Fibroblast of the aortic adventitia (primary cell): ENCODE measurements around the gene SEMA7A. TPM values are rescaled to one million over a fixed set of nuclear protein-coding genes. Genes with fewer than 3 reads are reported as not detected.

Experiments
- DNase-seq: peaks from one replicate; pipeline ENCODE4 v3.0.0-alpha.2; 2010; ENCODE audit warnings: low read depth
- H3K4me3 ChIP-seq: 2 replicates; pipeline ENCODE4 v1.5.1; 2011; ENCODE audit warnings: low read depth, mild to moderate bottlenecking, control low read depth, low read length, moderate library complexity
- CTCF ChIP-seq: IDR thresholded peaks from 2 replicates; pipeline ENCODE4 v1.5.1; 2011; ENCODE audit warnings: mild to moderate bottlenecking, low read length, control low read depth, inconsistent platforms; ENCODE audit not compliant: insufficient read depth
- total RNA-seq: library from RNA; depleted of rRNA; stranded (reverse); fragments of >200 nt; gene quantifications from 2 replicates; pipeline ENCODE4 v1.2.3, GENCODE V29; 2012; ENCODE audit warnings: low replicate concordance

The SEMA7A gene
- total RNA-seq, 1 donor = 7.9 TPM

GRCh38 chr15:74400915-74401757 is 32.6 kb downstream of the SEMA7A start:
- TF ChIP-seq CTCF = no peak
- no peak overlapping the region for H3K4me3 ChIP-seq
- DNase-seq = no peak

GRCh38 chr15:74400313-74400860 is 33.4 kb downstream of the SEMA7A start:
- DNase-seq = peak; percentile 15
- H3K4me3 ChIP-seq = no peak overlapping the region
- no peak for TF ChIP-seq CTCF

- no peak overlapping the region for H3K4me3 ChIP-seq
- DNase-seq = peak; percentile 29
- TF ChIP-seq CTCF = no peak
These were observed 34.0 kb downstream of the SEMA7A start for GRCh38 chr15:74399511-74400312.

GRCh38 chr15:74399100-74399499 is 34.7 kb downstream of the SEMA7A start:
- TF ChIP-seq CTCF = no peak

GRCh38 chr15:74398183-74398582 is 35.6 kb downstream of the SEMA7A start:
- no peak overlapping the region for H3K4me3 ChIP-seq
- TF ChIP-seq CTCF = no peak
- DNase-seq = no peak

More at GRCh38 chr15:74399100-74399499, 34.7 kb downstream of the SEMA7A start:
- H3K4me3 ChIP-seq = no peak overlapping the region
- DNase-seq = no peak

- no peak overlapping the region for H3K4me3 ChIP-seq
- no peak for DNase-seq
- no peak for TF ChIP-seq CTCF
These were observed 36.3 kb downstream of the SEMA7A start for GRCh38 chr15:74397239-74398068.
